K562 (cell line): ENCODE data around the gene KIAA0040. TPM values are rescaled to one million over a fixed set of nuclear protein-coding genes. Genes with fewer than 3 reads are reported as not detected.
A peak's percentile ranks its signal among the peaks of the same experiment; 100 is the strongest.

Source experiments
- ATAC-seq: fragments of 200-7000 bp; cut with Tn5 transposase; 3 replicates; pipeline ENCODE4 v1.9.1; 2020; ENCODE audit warnings: moderate library complexity
- BruUV-seq: library from RNA; stranded (reverse); fragments of 400-500 nt; replicated peaks from 2 replicates; lab custom pipeline; 2021; lab: Mats Ljungman, UMichigan
- CTCF ChIA-PET: fragments of 300-600 bp; formaldehyde crosslinking; extraction: SDS; loops from one replicate; lab custom pipeline; 2021; ENCODE audit warnings: low intra/inter-chr PET ratio; lab: Yijun Ruan, JAX
- POLR2A ChIA-PET: fragments of 300-600, 350-650 bp; sonication (Branson Sonifier 250); formaldehyde crosslinking; extraction: SDS; loops from one replicate; lab custom pipeline; 2021; ENCODE audit warnings: antibody characterized with exemption, inconsistent platforms; lab: Yijun Ruan, JAX
- DNase-seq, 4 experiments: peaks; one replicate each; pipeline versions ENCODE4 v3.0.0 to v3.0.0-alpha.2; 2011 to 2018; ENCODE audit warnings: low spot score in 3 of 4, mixed read lengths in 3 of 4; ENCODE audit errors: extremely low read depth in 1 of 4
- FAIRE-seq: peaks from 2 replicates; lab custom pipeline; 2011; peaks lifted over from hg19 to GRCh38; lab: Jason Lieb, UNC
- H2AFZ ChIP-seq: 2 replicates; pipeline ENCODE4 v1.6.0; 2011; ENCODE audit warnings: low read depth, low read length, control low read depth, inconsistent platforms
- H3K27ac ChIP-seq: fragments of 200-600 bp; 3 replicates; pipeline ENCODE4 v1.8.0; 2011; ENCODE audit warnings: low read depth, mild to moderate bottlenecking, control low read depth, inconsistent platforms, low read length, moderate library complexity, mixed read lengths; ENCODE audit errors: extremely low read depth
- H3K27me3 ChIP-seq, 2 experiments: fragments of 300-600 bp in 1 of 2; 2 replicates in 1 of 2; 3 replicates in 1 of 2; pipeline versions ENCODE4 v1.6.0 to v1.8.0; 2011; ENCODE audit warnings: inconsistent platforms in 2 of 2, low read length in 2 of 2, mild to moderate bottlenecking in 1 of 2, mixed read lengths in 1 of 2, moderate library complexity in 1 of 2; ENCODE audit not compliant: control insufficient read depth in 2 of 2, insufficient read depth in 2 of 2
- H3K36me3 ChIP-seq: fragments of 300-600 bp; 3 replicates; pipeline ENCODE4 v1.8.0; 2011; ENCODE audit warnings: mild to moderate bottlenecking, low read length, inconsistent platforms; ENCODE audit not compliant: control insufficient read depth, insufficient read depth
- H3K4me1 ChIP-seq, 2 experiments: fragments of 200-600 bp in 1 of 2; replicated peaks in 1 of 2; 2 replicates in 1 of 2; 3 replicates in 1 of 2; pipeline versions ENCODE4 v1.5.1 to v1.8.0; 2011; ENCODE audit warnings: inconsistent platforms in 2 of 2, low read length in 2 of 2, mild to moderate bottlenecking in 1 of 2, mixed read lengths in 1 of 2, moderate library complexity in 1 of 2; ENCODE audit not compliant: control insufficient read depth in 2 of 2, insufficient read depth in 2 of 2
- H3K4me2 ChIP-seq: 2 replicates; pipeline ENCODE4 v1.6.1; 2011; ENCODE audit warnings: low read length, control low read depth, inconsistent platforms, mixed read lengths; ENCODE audit not compliant: insufficient read depth
- H3K4me3 ChIP-seq: fragments of 200-600 bp; sonication (generic), shearing (Covaris generic); 2 replicates; pipeline ENCODE4 v1.5.1; 2016; ENCODE audit warnings: control low read depth, inconsistent platforms
- H3K79me2 ChIP-seq: fragments of 200-600 bp; 3 replicates; pipeline ENCODE4 v1.8.0; 2011; ENCODE audit warnings: low read length, inconsistent platforms; ENCODE audit not compliant: control insufficient read depth, insufficient read depth
- H3K9ac ChIP-seq, 2 experiments: 2 replicates each; pipeline versions ENCODE4 v1.6.0 to v1.6.1; 2011; ENCODE audit warnings: low read depth in 2 of 2, low read length in 2 of 2, control low read depth in 1 of 2, inconsistent platforms in 1 of 2, mild to moderate bottlenecking in 1 of 2, mixed read lengths in 1 of 2; ENCODE audit not compliant: insufficient read depth in 1 of 2
- H3K9me1 ChIP-seq: one replicate; pipeline ENCODE4 v1.6.0; 2011; ENCODE audit warnings: inconsistent platforms, mild to moderate bottlenecking, low read length, moderate library complexity; ENCODE audit not compliant: control insufficient read depth, insufficient read depth
- H3K9me3 ChIP-seq: replicated peaks from 2 replicates; pipeline ENCODE4 v1.5.1; 2011; ENCODE audit warnings: low read depth, low read length, inconsistent platforms; ENCODE audit not compliant: control insufficient read depth, insufficient read depth
- H4K20me1 ChIP-seq: replicated peaks from 2 replicates; pipeline ENCODE4 v1.6.1; 2011; ENCODE audit warnings: low read length, inconsistent platforms, mixed read lengths; ENCODE audit not compliant: control insufficient read depth, insufficient read depth
- GABPA ChIP-seq: fragments of 200-800 bp; sonication (Bioruptor generic); conservative IDR thresholded peaks from 2 replicates; pipeline ENCODE4 v1.6.1; 2016; ENCODE audit warnings: low read depth, missing genetic modification characterization, missing compliant biosample characterization
- GATA2 ChIP-seq: sonication (generic); formaldehyde crosslinking; IDR thresholded peaks from 2 replicates; pipeline ENCODE4 v1.4.0; 2020; ENCODE audit warnings: mild to moderate bottlenecking, missing genetic modification reagents
- MAFK ChIP-seq: IDR thresholded peaks from 2 replicates; pipeline ENCODE4 v1.6.1; 2011; ENCODE audit warnings: low read length, improper control_type of control experiment
- MTA2 ChIP-seq: fragments of 450-650 bp; IDR thresholded peaks from 2 replicates; pipeline ENCODE4 v1.6.1; 2016; ENCODE audit warnings: low read depth
- RBM34 ChIP-seq: fragments of 200-400 bp; formaldehyde crosslinking; IDR thresholded peaks from 2 replicates; pipeline ENCODE4 v1.6.1; 2018; ENCODE audit warnings: low read length, borderline replicate concordance; ENCODE audit not compliant: insufficient read depth
- RCOR1 ChIP-seq, 2 experiments: IDR thresholded peaks; 2 replicates each; pipeline ENCODE4 v1.6.1; 2012; ENCODE audit warnings: low read depth in 2 of 2, low read length in 2 of 2, borderline replicate concordance in 1 of 2, improper control_type of control experiment in 1 of 2
- RUNX1 ChIP-seq: sonication (generic); IDR thresholded peaks from 2 replicates; pipeline ENCODE4 v1.6.1; 2016; ENCODE audit warnings: antibody characterized with exemption, low read depth
- TCF3 ChIP-seq: sonication (generic); formaldehyde crosslinking; IDR thresholded peaks from 2 replicates; pipeline ENCODE4 v1.4.0; 2020; ENCODE audit warnings: mild to moderate bottlenecking, missing genetic modification reagents
- TEAD4 ChIP-seq, 2 experiments: sonication (generic) in 1 of 2; formaldehyde crosslinking in 1 of 2; IDR thresholded peaks; 2 replicates each; pipeline versions ENCODE4 v1.6.1 to v1.8.0; 2012 to 2022; ENCODE audit warnings: borderline replicate concordance in 1 of 2, inconsistent platforms in 1 of 2, low read length in 1 of 2, mild to moderate bottlenecking in 1 of 2, missing genetic modification reagents in 1 of 2
- WGBS: fragments of 100-300 bp; shearing (Covaris generic); methylation state at CpG from one replicate; pipeline ENCODE4 v1.1.6; 2016; ENCODE audit warnings: low coverage, mixed read lengths; ENCODE audit not compliant: insufficient coverage; ENCODE audit errors: missing lambda C conversion rate; 5-methylcytosine and 5-hydroxymethylcytosine counted together
- in situ Hi-C: fragments of 300-500 bp; cut with MboI; formaldehyde crosslinking; loops from 4 replicates; pipeline ENCODE4 v1.15.0; 2018; ENCODE audit warnings: inconsistent platforms, mixed read lengths
- intact Hi-C: fragments of 100-400 bp; cut with micrococcal nuclease; formaldehyde crosslinking; loops from 2 replicates; pipeline ENCODE4 v1.14.2; 2022
- polyA plus RNA-seq, 8 experiments: library from polyadenylated mRNA; depleted of rRNA in 4 of 8; stranded (reverse) in 5 of 8; unstranded in 3 of 8; fragments of >200 nt; fragmentation: Nextera tagmentation in 2 of 8; fragmentation: Illumina TruSeq in 1 of 8; extraction: Ambion mirVana in 2 of 8; extraction: Trizol in 1 of 8; gene quantifications; 2 replicates each; pipeline versions ENCODE4 v1.2.1 to v1.2.3, GENCODE V29; 2011 to 2014; ENCODE audit warnings: inconsistent platforms in 1 of 8, missing spikeins in 1 of 8
- total RNA-seq, 7 experiments: library from RNA; depleted of rRNA in 6 of 7; stranded (reverse); fragments of >200 nt in 6 of 7; fragmentation: Illumina TruSeq in 2 of 7; extraction: Trizol in 2 of 7; gene quantifications; 2 replicates each; pipeline versions ENCODE4 v1.2.1 to v1.2.3, GENCODE V29; 2011 to 2021; ENCODE audit warnings: low replicate concordance in 1 of 7
- TF ChIP-seq, protein P1 (sequence below): fragments of 250-450 bp; sonication (Bioruptor Pico); IDR thresholded peaks from 2 replicates; pipeline ENCODE4 v1.5.0; 2021
- TF ChIP-seq, protein P2 (sequence below), 2 experiments: fragments of 150-350 bp in 1 of 2; IDR thresholded peaks; 2 replicates each; pipeline ENCODE4 v1.6.1; 2012 to 2016; ENCODE audit warnings: low read depth in 2 of 2, low read length in 2 of 2, mild to moderate bottlenecking in 1 of 2, moderate library complexity in 1 of 2
- TF ChIP-seq, protein P3 (sequence below), 3 experiments: fragments of 200-800 bp in 1 of 3; fragments of 250-450 bp in 1 of 3; fragments of 450-650 bp in 1 of 3; sonication (Bioruptor Pico) in 1 of 3; sonication (Bioruptor generic) in 1 of 3; formaldehyde crosslinking in 1 of 3; IDR thresholded peaks; 2 replicates each; pipeline versions ENCODE4 v1.6.1 to v1.8.0; 2016 to 2022; ENCODE audit warnings: mild to moderate bottlenecking in 2 of 3, missing genetic modification characterization in 2 of 3, missing compliant biosample characterization in 1 of 3, moderate library complexity in 1 of 3

KIAA0040 gene
- total and polyA plus RNA-seq, 9 of the 15 experiments (the other 6 are each of a cell fraction or from before 2014, with no cell fraction given): 3.4 to 13.6 (median 7.1) TPM

DNA sequence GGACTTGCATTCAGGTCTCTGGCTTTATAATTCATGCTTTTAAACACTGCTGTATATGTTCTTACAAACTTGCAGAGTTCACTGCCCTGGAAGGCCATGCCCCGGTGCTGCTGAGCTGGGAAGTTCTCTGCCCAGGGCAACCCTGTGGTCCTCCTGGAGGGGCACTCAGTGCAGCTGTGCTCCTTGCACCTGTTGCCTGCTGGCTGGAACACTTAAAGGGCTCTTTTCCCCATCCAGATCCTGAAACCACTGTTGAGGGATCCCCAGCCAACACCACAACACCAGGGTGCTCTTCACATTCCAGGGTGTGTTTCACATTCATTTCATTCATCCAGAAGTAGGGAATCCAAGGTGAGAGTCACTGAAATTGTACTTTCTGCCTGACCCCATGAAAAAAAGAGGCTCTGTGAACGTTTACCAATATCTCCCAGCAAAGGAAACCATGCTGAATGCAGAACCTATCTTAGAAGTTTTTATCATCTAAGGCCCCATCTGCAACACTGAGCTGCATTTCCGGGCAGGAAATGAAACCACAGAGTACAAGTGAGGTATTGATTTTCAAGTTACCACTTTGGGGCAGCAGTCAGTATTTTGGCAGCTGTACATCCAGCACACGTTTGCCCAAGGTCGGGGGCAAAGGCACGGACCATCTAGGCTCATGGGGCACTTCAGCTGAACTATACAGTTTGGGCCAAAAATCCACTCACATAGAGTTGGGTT, 16.4 kb upstream of the KIAA0040 start:
- no peaks in the 10 kb centered on the region for H4K20me1 ChIP-seq
- peaks cover under 1 to 3% of the 10 kb centered on the region in 2 experiments; a peak in 1 of 5 replicates for H3K27me3 ChIP-seq
- peak overlapping the region; percentile 42; the same call in 1 of the 2 replicates for H3K4me2 ChIP-seq
- DNase-seq (peak in 1 of 4 experiments; percentile 26), ATAC-seq (peak; percentile 71), FAIRE-seq (no peak)
- H3K36me3 ChIP-seq: no peaks in the 10 kb centered on the region
- in situ Hi-C loops: no loop called here
- no peaks in the 10 kb centered on the region for H3K9me1 ChIP-seq
- peak overlapping the region; percentile 47; the same call in 2 of the 3 replicates for H3K27ac ChIP-seq
- peaks cover 0 to 14% of the 10 kb centered on the region in 2 experiments; a peak in 3 of 5 replicates for H3K4me1 ChIP-seq
- no peaks in the 10 kb centered on the region for H3K79me2 ChIP-seq
- H3K9ac ChIP-seq: 0 out of 4 replicates have a peak overlapping the region, but pooled peaks of 1 of the 2 experiments have one; percentile 48
- 7% methylated on average over 6 of the region's 6 CpGs for WGBS
- H2AFZ ChIP-seq: peak overlapping the region; percentile 80
- no peaks in the 10 kb centered on the region for H3K9me3 ChIP-seq
- H3K4me3 ChIP-seq: no peak overlapping the region
- ChIA-PET CTCF (no interaction called here), POLR2A (interaction anchor here (0.7 to 1.7 kb wide), 4 partner anchors 9 to 286 kb away, joined by 3 to 4 read pairs (median 3); partner anchors contain the start of gene KIAA0040)
- intact Hi-C loops: no loop called here
- no TSS peak for BruUV-seq
- TF ChIP-seq MAFK (no peak), MTA2 (no peak), TEAD4 (IDR thresholded peaks at IDR 0.05; ENCODE audit: low read length) (no peak; the same call in 1 of the 2 replicates), TEAD4 (CRISPR knock-in tag; IDR thresholded peaks at IDR 0.05; ENCODE audit: borderline replicate concordance) (no peak), RBM34 (no peak), GABPA (tag) (peak; percentile 53), GATA2 (CRISPR knock-in tag) (no peak), RUNX1 (no peak), RCOR1 (IDR thresholded peaks at IDR 0.05; ENCODE audit: borderline replicate concordance in 1 of 2, low read depth in 2 of 2, low read length in 2 of 2) (no peak), TCF3 (CRISPR knock-in tag) (no peak)
- TF ChIP-seq, protein P1, sequence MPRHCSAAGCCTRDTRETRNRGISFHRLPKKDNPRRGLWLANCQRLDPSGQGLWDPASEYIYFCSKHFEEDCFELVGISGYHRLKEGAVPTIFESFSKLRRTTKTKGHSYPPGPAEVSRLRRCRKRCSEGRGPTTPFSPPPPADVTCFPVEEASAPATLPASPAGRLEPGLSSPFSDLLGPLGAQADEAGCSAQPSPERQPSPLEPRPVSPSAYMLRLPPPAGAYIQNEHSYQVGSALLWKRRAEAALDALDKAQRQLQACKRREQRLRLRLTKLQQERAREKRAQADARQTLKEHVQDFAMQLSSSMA (CRISPR knock-in tag): no peak
- TF ChIP-seq, protein P2, sequence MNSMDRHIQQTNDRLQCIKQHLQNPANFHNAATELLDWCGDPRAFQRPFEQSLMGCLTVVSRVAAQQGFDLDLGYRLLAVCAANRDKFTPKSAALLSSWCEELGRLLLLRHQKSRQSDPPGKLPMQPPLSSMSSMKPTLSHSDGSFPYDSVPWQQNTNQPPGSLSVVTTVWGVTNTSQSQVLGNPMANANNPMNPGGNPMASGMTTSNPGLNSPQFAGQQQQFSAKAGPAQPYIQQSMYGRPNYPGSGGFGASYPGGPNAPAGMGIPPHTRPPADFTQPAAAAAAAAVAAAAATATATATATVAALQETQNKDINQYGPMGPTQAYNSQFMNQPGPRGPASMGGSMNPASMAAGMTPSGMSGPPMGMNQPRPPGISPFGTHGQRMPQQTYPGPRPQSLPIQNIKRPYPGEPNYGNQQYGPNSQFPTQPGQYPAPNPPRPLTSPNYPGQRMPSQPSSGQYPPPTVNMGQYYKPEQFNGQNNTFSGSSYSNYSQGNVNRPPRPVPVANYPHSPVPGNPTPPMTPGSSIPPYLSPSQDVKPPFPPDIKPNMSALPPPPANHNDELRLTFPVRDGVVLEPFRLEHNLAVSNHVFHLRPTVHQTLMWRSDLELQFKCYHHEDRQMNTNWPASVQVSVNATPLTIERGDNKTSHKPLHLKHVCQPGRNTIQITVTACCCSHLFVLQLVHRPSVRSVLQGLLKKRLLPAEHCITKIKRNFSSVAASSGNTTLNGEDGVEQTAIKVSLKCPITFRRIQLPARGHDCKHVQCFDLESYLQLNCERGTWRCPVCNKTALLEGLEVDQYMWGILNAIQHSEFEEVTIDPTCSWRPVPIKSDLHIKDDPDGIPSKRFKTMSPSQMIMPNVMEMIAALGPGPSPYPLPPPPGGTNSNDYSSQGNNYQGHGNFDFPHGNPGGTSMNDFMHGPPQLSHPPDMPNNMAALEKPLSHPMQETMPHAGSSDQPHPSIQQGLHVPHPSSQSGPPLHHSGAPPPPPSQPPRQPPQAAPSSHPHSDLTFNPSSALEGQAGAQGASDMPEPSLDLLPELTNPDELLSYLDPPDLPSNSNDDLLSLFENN (IDR thresholded peaks at IDR 0.05; ENCODE audit: low read depth in 2 of 2, low read length in 2 of 2): no peak
- TF ChIP-seq, protein P3, sequence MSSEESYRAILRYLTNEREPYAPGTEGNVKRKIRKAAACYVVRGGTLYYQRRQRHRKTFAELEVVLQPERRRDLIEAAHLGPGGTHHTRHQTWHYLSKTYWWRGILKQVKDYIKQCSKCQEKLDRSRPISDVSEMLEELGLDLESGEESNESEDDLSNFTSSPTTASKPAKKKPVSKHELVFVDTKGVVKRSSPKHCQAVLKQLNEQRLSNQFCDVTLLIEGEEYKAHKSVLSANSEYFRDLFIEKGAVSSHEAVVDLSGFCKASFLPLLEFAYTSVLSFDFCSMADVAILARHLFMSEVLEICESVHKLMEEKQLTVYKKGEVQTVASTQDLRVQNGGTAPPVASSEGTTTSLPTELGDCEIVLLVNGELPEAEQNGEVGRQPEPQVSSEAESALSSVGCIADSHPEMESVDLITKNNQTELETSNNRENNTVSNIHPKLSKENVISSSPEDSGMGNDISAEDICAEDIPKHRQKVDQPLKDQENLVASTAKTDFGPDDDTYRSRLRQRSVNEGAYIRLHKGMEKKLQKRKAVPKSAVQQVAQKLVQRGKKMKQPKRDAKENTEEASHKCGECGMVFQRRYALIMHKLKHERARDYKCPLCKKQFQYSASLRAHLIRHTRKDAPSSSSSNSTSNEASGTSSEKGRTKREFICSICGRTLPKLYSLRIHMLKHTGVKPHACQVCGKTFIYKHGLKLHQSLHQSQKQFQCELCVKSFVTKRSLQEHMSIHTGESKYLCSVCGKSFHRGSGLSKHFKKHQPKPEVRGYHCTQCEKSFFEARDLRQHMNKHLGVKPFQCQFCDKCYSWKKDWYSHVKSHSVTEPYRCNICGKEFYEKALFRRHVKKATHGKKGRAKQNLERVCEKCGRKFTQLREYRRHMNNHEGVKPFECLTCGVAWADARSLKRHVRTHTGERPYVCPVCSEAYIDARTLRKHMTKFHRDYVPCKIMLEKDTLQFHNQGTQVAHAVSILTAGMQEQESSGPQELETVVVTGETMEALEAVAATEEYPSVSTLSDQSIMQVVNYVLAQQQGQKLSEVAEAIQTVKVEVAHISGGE (CRISPR knock-in tag; IDR thresholded peaks at IDR 0.05): peak in 1 of 3 experiments; percentile 40; a peak in 1 of 6 replicates
